Prostate gland (tissue), 2 donors: ENCODE data around the gene MFSD6. TPM values are rescaled to one million over a fixed set of nuclear protein-coding genes. Genes with fewer than 3 reads are reported as not detected.

ENCODE experiments used
- DNase-seq: peaks from one replicate; pipeline ENCODE4 v3.0.0-alpha.2; 2019; ENCODE audit warnings: low spot score
- H3K27ac ChIP-seq, 2 donors: fragments of 200-600 bp; sonication (generic); 2 replicates each; pipeline ENCODE4 v1.5.1; 2017 to 2019
- H3K27me3 ChIP-seq: fragments of 200-600 bp; sonication (generic); replicated peaks from 2 replicates; pipeline ENCODE4 v1.5.1; 2019; ENCODE audit not compliant: insufficient read depth
- H3K36me3 ChIP-seq, 2 donors: fragments of 200-600 bp; sonication (generic); 1 replicate in 1 of 2; 2 replicates in 1 of 2; pipeline versions ENCODE4 v1.5.1 to v1.8.1; 2017 to 2019
- H3K4me1 ChIP-seq: fragments of 200-600 bp; sonication (generic); replicated peaks from 2 replicates; pipeline ENCODE4 v1.5.1; 2019
- H3K4me3 ChIP-seq, 2 donors: fragments of 200-600 bp; sonication (generic); 2 replicates each; pipeline ENCODE4 v1.5.1; 2017 to 2019
- H3K9me3 ChIP-seq: fragments of 200-600 bp; sonication (generic); 2 replicates; pipeline ENCODE4 v1.5.1; 2017
- CTCF ChIP-seq, 4 experiments: fragments of 200-600 bp in 2 of 4; fragments of 450-650 bp in 2 of 4; sonication (generic) in 2 of 4; IDR thresholded peaks; 1 replicate in 3 of 4; 2 replicates in 1 of 4; pipeline ENCODE4 v1.5.1; 2016 to 2019; ENCODE audit warnings: antibody characterized with exemption in 4 of 4, mild to moderate bottlenecking in 2 of 4, moderate library complexity in 2 of 4
- POLR2A ChIP-seq: fragments of 450-650 bp; IDR thresholded peaks from one replicate; pipeline ENCODE4 v1.6.1; 2016; ENCODE audit warnings: antibody characterized with exemption, mild to moderate bottlenecking
- POLR2AphosphoS5 ChIP-seq: sonication (generic); formaldehyde crosslinking; IDR thresholded peaks from one replicate; pipeline ENCODE4 v1.6.1; 2017; ENCODE audit warnings: antibody characterized with exemption
- WGBS: methylation state at CpG from one replicate; pipeline ENCODE4 v1.1.5; 2018; 5-methylcytosine and 5-hydroxymethylcytosine counted together
- intact Hi-C: fragments of 100-400 bp; cut with DNase I; formaldehyde crosslinking; loops from one replicate; pipeline ENCODE4 v1.14.2; 2022
- total RNA-seq, 2 donors: library from RNA; depleted of rRNA; stranded (reverse); fragments of >200 nt; gene quantifications; one replicate each; pipeline ENCODE4 v1.1.0, GENCODE V29; 2016

The MFSD6 gene
- total RNA-seq, 2 donors from 2014 or later, result 89.1 to 114 TPM

GRCh38 chr2:190432567-190433231 lies 24.5 kb downstream of the MFSD6 start:
- no peak for TF ChIP-seq POLR2AphosphoS5
- no peak for TF ChIP-seq CTCF (IDR thresholded peaks at IDR 0.05)
- no peak for TF ChIP-seq POLR2A
- H3K36me3 ChIP-seq, result no peaks in the 10 kb centered on the region
- intact Hi-C loops, result no loop called here
- no peaks in the 10 kb centered on the region for H3K9me3 ChIP-seq
- H3K4me1 ChIP-seq, result no peaks in the 10 kb centered on the region
- no peak for DNase-seq
- H3K4me3 ChIP-seq, result no peak overlapping the region
- 24% methylated on average over 5 of the region's 5 CpGs for WGBS
- peak overlapping the region; percentile 7 to 14 for H3K27ac ChIP-seq
- H3K27me3 ChIP-seq, result no peaks in the 10 kb centered on the region

- no peaks in the 10 kb centered on the region for H3K36me3 ChIP-seq
- no peak for DNase-seq
- H3K27me3 ChIP-seq, result no peaks in the 10 kb centered on the region
- WGBS, result 68% methylated on average over 2 of the region's 2 CpGs
- no peaks in the 10 kb centered on the region for H3K4me1 ChIP-seq
- H3K9me3 ChIP-seq, result no peaks in the 10 kb centered on the region
- H3K4me3 ChIP-seq, result no peak overlapping the region
- TF ChIP-seq POLR2A, result no peak
- no peak for TF ChIP-seq CTCF (IDR thresholded peaks at IDR 0.05)
- no peak for TF ChIP-seq POLR2AphosphoS5
- intact Hi-C loops, result no loop called here
- H3K27ac ChIP-seq, result no peak overlapping the region
These were observed 27.0 kb downstream of the MFSD6 start for GRCh38 chr2:190435031-190435670.

GRCh38 chr2:190436557-190436956 lies 28.4 kb downstream of the MFSD6 start:
- H3K9me3 ChIP-seq, result no peaks in the 10 kb centered on the region
- no peak overlapping the region for H3K4me3 ChIP-seq
- no peaks in the 10 kb centered on the region for H3K27me3 ChIP-seq
- TF ChIP-seq CTCF (IDR thresholded peaks at IDR 0.05) (no peak), POLR2A (no peak), POLR2AphosphoS5 (no peak)
- WGBS, result 97% methylated on average over 5 of the region's 5 CpGs
- H3K4me1 ChIP-seq, result no peaks in the 10 kb centered on the region
- no peak for DNase-seq
- intact Hi-C loops, result no loop called here
- H3K27ac ChIP-seq, result no peak overlapping the region
- H3K36me3 ChIP-seq, result no peaks in the 10 kb centered on the region

GRCh38 chr2:190440113-190440512 lies 32.0 kb downstream of the MFSD6 start:
- Histone ChIP-seq H3K9me3 (no peaks in the 10 kb centered on the region), H3K36me3 (no peaks in the 10 kb centered on the region), H3K27me3 (no peaks in the 10 kb centered on the region), H3K27ac (no peak overlapping the region), H3K4me3 (no peak overlapping the region), H3K4me1 (no peaks in the 10 kb centered on the region)
- TF ChIP-seq POLR2AphosphoS5 (no peak), POLR2A (no peak), CTCF (IDR thresholded peaks at IDR 0.05) (no peak)
- no peak for DNase-seq
- intact Hi-C loops, result no loop called here

- Histone ChIP-seq H3K4me1 (no peaks in the 10 kb centered on the region), H3K4me3 (no peak overlapping the region), H3K36me3 (no peaks in the 10 kb centered on the region), H3K27me3 (no peaks in the 10 kb centered on the region), H3K27ac (no peak overlapping the region), H3K9me3 (no peaks in the 10 kb centered on the region)
- TF ChIP-seq POLR2AphosphoS5, result no peak
- TF ChIP-seq CTCF (IDR thresholded peaks at IDR 0.05), result no peak
- no peak for TF ChIP-seq POLR2A
- intact Hi-C loops, result no loop called here
- 83% methylated on average over 4 of the region's 4 CpGs for WGBS
- DNase-seq, result no peak
These were observed 33.4 kb downstream of the MFSD6 start for GRCh38 chr2:190441564-190441963.
